PC-9 (cell line): ENCODE results near the gene KLF2. TPM values are rescaled to one million over a fixed set of nuclear protein-coding genes. Genes with fewer than 3 reads are reported as not detected.

Experiments
- BruUV-seq: library from RNA; stranded (reverse); fragments of 400-500 nt; replicated peaks from 2 replicates; lab custom pipeline; 2021; lab: Mats Ljungman, UMichigan
- CTCF ChIA-PET: fragments of 300-600 bp; sonication (Branson Sonifier 250); formaldehyde crosslinking; loops from one replicate; lab custom pipeline; 2022; ENCODE audit warnings: antibody characterized with exemption; lab: Charles Lee
- POLR2A ChIA-PET: fragments of 300-600 bp; sonication (Branson Sonifier 250); formaldehyde crosslinking; loops from one replicate; lab custom pipeline; 2022; ENCODE audit warnings: antibody characterized with exemption; ENCODE audit not compliant: unreplicated experiment; lab: Charles Lee
- DNase-seq, 2 experiments: peaks; one replicate each; pipeline versions ENCODE4 v3.0.0 to v3.0.0-alpha.2; 2015 to 2022; ENCODE audit warnings: mixed read lengths in 1 of 2
- H2AFZ ChIP-seq: fragments of 200-600 bp; sonication (generic); 2 replicates; pipeline ENCODE4 v1.8.1; 2017; ENCODE audit warnings: antibody characterized with exemption
- H3F3A ChIP-seq: fragments of 200-600 bp; sonication (generic); 2 replicates; pipeline ENCODE4 v1.8.1; 2017; ENCODE audit warnings: antibody characterized with exemption, mild to moderate bottlenecking, low read depth; ENCODE audit not compliant: insufficient read depth
- H3K27ac ChIP-seq: fragments of 200-600 bp; sonication (generic); 2 replicates; pipeline ENCODE4 v1.6.1; 2016; ENCODE audit warnings: mixed run types
- H3K27me3 ChIP-seq: fragments of 200-600 bp; sonication (generic); 2 replicates; pipeline ENCODE4 v1.6.1; 2016; ENCODE audit warnings: low read depth, mixed run types; ENCODE audit not compliant: insufficient read depth
- H3K36me3 ChIP-seq: fragments of 200-600 bp; sonication (generic); 2 replicates; pipeline ENCODE4 v1.6.1; 2016; ENCODE audit warnings: low read depth, mixed run types
- H3K4me1 ChIP-seq: fragments of 200-600 bp; sonication (generic); replicated peaks from 2 replicates; pipeline ENCODE4 v1.6.1; 2016; ENCODE audit warnings: mixed run types; ENCODE audit not compliant: insufficient read depth
- H3K4me2 ChIP-seq: fragments of 200-600 bp; sonication (generic); 2 replicates; pipeline ENCODE4 v1.6.1; 2017; ENCODE audit warnings: mixed run types
- H3K4me3 ChIP-seq: fragments of 200-600 bp; sonication (generic); 2 replicates; pipeline ENCODE4 v1.6.1; 2016; ENCODE audit warnings: mixed run types
- H3K79me2 ChIP-seq: fragments of 200-600 bp; sonication (generic); 2 replicates; pipeline ENCODE4 v1.6.1; 2017; ENCODE audit warnings: low read depth, mixed run types
- H3K9me2 ChIP-seq: fragments of 200-600 bp; sonication (generic); 2 replicates; pipeline ENCODE4 v1.8.1; 2017; ENCODE audit warnings: mild to moderate bottlenecking; ENCODE audit not compliant: insufficient read depth
- H3K9me3 ChIP-seq: fragments of 200-600 bp; sonication (generic); 2 replicates; pipeline ENCODE4 v1.8.1; 2016; ENCODE audit warnings: low read depth; ENCODE audit not compliant: insufficient read depth
- H4K20me1 ChIP-seq: fragments of 200-600 bp; sonication (generic); 2 replicates; pipeline ENCODE4 v1.8.1; 2017; ENCODE audit not compliant: insufficient read depth
- CTCF ChIP-seq: fragments of 200-600 bp; sonication (generic); conservative IDR thresholded peaks from 2 replicates; pipeline ENCODE4 v1.6.1; 2017; ENCODE audit warnings: mixed run types, antibody characterized with exemption, mild to moderate bottlenecking, moderate library complexity
- EZH2 ChIP-seq: fragments of 200-600 bp; sonication (generic); IDR thresholded peaks from 2 replicates; pipeline ENCODE4 v1.8.0; 2017; ENCODE audit warnings: antibody characterized with exemption, low read depth
- intact Hi-C: fragments of 100-400 bp; cut with micrococcal nuclease; formaldehyde crosslinking; loops from one replicate; pipeline ENCODE4 v1.10.0; 2022; ENCODE audit not compliant: unreplicated experiment
- total RNA-seq: library from RNA; stranded (reverse); gene quantifications from 2 replicates; pipeline ENCODE4 v1.2.3, GENCODE V29; 2021

KLF2 gene
- total RNA-seq, 1 experiment from 2014 or later, result 1.6 TPM

- no TSS peak for BruUV-seq
- intact Hi-C loops, result no loop called here
- H2AFZ ChIP-seq, result no peak overlapping the region
Observed at GRCh38 chr19:16290692-16291091, 33.9 kb upstream of the KLF2 start.

GRCh38 chr19:16293118-16294091, 31.2 kb upstream of the KLF2 start:
- Histone ChIP-seq H2AFZ (0 out of 2 replicates have a peak overlapping the region, but pooled peaks have one; percentile 9), H3K9me2 (no peaks in the 10 kb centered on the region), H3K27ac (peak overlapping the region; percentile 70), H3F3A (peaks cover 61% of the 10 kb centered on the region), H4K20me1 (no peaks in the 10 kb centered on the region), H3K79me2 (no peaks in the 10 kb centered on the region), H3K4me2 (peak overlapping the region; percentile 63), H3K27me3 (no peaks in the 10 kb centered on the region), H3K4me3 (peak overlapping the region; percentile 22; the same call in 1 of the 2 replicates), H3K36me3 (no peaks in the 10 kb centered on the region), H3K9me3 (no peaks in the 10 kb centered on the region), H3K4me1 (peaks cover 41% of the 10 kb centered on the region)
- ChIA-PET CTCF (no interaction called here), POLR2A (interaction anchor here (0.6 kb wide), 1 partner anchor 325 kb away, joined by 6 read pairs; no protein-coding TSS in a partner anchor)
- intact Hi-C loops, result loop anchor here (2.0 kb wide), 1 partner anchor 15 kb away; no protein-coding TSS in a partner anchor
- no peak for TF ChIP-seq CTCF
- TF ChIP-seq EZH2, result no peak
- peak; percentile 61 to 92 for DNase-seq
- BruUV-seq, result no TSS peak

More at GRCh38 chr19:16290692-16291091, 33.9 kb upstream of the KLF2 start:
- Histone ChIP-seq H3K4me1 (peaks cover 24% of the 10 kb centered on the region), H3K4me2 (no peak overlapping the region), H3K9me3 (no peaks in the 10 kb centered on the region), H3K36me3 (no peaks in the 10 kb centered on the region), H3K27me3 (peaks cover 19% of the 10 kb centered on the region), H3K79me2 (no peaks in the 10 kb centered on the region), H3F3A (peaks cover 40% of the 10 kb centered on the region), H3K27ac (no peak overlapping the region), H3K4me3 (no peak overlapping the region), H3K9me2 (no peaks in the 10 kb centered on the region), H4K20me1 (no peaks in the 10 kb centered on the region)
- ChIA-PET CTCF (no interaction called here), POLR2A (no interaction called here)
- TF ChIP-seq CTCF (no peak), EZH2 (no peak)
- no peak for DNase-seq

GRCh38 chr19:16295057-16295456, 29.6 kb upstream of the KLF2 start:
- no peaks in the 10 kb centered on the region for H3K79me2 ChIP-seq
- H2AFZ ChIP-seq, result no peak overlapping the region
- no peak overlapping the region for H3K4me2 ChIP-seq
- peak in 1 of 2 experiments; percentile 7 for DNase-seq
- no peak overlapping the region for H3K27ac ChIP-seq
- no TSS peak for BruUV-seq
- no peaks in the 10 kb centered on the region for H3K9me3 ChIP-seq
- H3K9me2 ChIP-seq, result no peaks in the 10 kb centered on the region
- no peak overlapping the region for H3K4me3 ChIP-seq
- intact Hi-C loops, result no loop called here
- CTCF ChIA-PET, result interaction anchor here (0.6 kb wide), 1 partner anchor 114 kb away, joined by 5 read pairs; no protein-coding TSS in a partner anchor
- POLR2A ChIA-PET, result no interaction called here
- peaks cover 37% of the 10 kb centered on the region for H3K4me1 ChIP-seq
- no peak for TF ChIP-seq CTCF
- no peak for TF ChIP-seq EZH2
- H3K27me3 ChIP-seq, result no peaks in the 10 kb centered on the region
- peaks cover 60% of the 10 kb centered on the region for H3F3A ChIP-seq
- H3K36me3 ChIP-seq, result no peaks in the 10 kb centered on the region
- no peaks in the 10 kb centered on the region for H4K20me1 ChIP-seq
